ENCODE measurements around the gene ZHX3.
"Not testable (repeated sequence)": the region's sequence is repeated elsewhere in the genome, so short reads cannot be mapped to it uniquely, and the experiment has no call there.

ZHX3 gene

DNA sequence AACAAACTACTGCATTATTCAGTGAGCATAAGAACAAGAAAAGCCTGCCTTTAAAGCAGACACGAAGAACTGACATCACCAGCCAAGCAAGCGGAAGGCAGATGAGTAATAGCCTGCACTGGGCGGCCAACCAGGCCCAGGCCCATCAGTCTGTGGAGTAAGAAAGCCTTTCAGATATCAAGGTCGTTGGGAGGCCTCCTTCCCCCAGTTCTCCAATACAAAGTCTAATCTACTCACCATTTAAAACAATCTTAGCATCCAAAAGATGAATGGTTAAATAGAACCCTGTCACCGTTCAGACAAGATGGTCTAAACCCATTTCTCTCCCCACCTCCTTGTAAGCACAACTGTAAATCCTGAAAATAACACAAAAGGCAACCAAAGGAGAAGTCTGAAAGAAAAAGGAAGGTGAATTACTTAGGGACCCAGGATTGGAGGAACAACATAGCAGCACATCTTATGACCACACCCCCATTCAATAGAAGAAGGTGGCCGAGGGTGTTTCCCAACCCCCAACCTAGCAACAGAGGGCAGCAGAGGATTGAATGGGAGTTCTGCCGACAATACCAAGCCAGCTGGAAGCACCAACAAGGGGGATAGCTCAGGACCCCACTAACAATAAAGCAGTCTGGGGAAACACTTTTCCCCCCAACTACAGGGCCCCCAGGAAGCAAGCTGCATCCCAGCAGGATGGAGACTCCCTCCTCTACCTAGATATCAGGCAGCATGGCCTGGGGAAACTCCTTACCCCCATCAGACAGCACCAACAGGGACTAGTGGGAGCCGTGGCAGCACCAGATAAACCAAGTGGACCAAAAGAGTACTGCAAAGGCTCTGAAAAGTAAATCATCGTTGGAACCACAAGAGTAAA is 67.9 kb downstream of the ZHX3 start:
- no peak for DNase-seq

- DNase-seq, result no peak
These were observed 69.0 kb downstream of the ZHX3 start for GRCh38 chr20:41248368-41249024.

GRCh38 chr20:41247523-41248367 is 69.8 kb downstream of the ZHX3 start:
- DNase-seq, result no peak

DNA sequence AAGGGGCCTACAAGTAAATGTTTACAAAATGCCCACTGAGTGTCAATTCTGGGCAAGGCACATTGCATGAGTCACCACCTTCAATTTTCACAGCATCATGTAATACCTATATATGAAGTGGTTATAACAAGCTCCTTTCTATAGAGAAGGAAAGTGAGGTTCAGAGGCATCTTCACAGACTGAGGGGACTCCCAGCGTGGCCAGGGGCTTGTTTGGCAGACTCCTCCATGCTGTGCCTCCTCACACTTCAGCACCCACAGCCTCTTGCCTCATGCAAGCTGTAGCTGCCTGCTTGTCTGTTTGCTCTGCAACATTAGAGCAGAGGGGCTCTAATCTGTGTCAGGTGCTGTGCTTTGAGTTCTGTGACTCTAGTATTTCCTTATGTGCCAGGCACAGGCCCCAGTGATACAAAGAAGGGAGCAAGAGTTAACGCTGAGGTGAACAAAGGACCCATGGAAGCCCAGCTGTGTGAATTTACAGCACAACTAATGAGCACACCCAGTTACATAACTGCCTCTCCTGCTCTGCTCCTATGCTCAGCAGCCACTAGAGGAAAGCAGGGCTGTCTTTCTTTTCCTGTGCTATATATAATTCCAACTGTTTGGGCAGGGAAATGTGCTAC is 72.3 kb downstream of the ZHX3 start:
- no peak for DNase-seq

GRCh38 chr20:41242807-41243206 is 74.7 kb downstream of the ZHX3 start:
- DNase-seq, result no peak

GRCh38 chr20:41242352-41242751 is 75.2 kb downstream of the ZHX3 start:
- no peak for DNase-seq

DNA sequence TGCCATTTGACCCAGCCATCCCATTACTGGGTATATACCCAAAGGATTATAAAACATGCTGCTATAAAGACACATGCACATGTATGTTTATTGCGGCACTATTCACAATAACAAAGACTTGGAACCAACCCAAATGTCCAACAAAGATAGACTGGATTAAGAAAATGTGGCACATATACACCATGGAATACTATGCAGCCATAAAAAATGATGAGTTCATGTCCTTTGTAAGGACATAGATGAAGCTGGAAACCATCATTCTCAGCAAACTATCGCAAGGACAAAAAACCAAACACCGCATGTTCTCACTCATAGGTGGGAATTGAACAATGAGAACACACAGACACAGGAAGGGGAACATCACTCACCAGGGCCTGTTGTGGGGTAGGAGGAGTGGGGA is 80.3 kb downstream of the ZHX3 start:
- not testable (repeated sequence) for DNase-seq

DNA sequence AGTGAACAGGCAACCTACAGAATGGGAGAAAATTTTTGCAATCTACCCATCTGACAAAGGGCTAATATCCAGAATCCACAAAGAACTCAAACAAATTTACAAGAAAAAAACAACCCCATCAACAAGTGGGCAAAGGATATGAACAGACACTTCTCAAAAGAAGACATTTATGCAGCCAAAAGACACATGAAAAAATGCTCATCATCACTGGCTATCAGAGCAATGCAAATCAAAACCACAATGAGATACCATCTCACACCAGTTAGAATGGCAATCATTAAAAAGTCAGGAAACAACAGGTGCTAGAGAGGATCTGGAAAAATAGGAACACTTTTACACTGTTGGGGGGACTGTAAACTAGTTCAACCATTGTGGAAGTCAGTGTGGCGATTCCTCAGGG is 80.7 kb downstream of the ZHX3 start:
- not testable (repeated sequence) for DNase-seq

DNA sequence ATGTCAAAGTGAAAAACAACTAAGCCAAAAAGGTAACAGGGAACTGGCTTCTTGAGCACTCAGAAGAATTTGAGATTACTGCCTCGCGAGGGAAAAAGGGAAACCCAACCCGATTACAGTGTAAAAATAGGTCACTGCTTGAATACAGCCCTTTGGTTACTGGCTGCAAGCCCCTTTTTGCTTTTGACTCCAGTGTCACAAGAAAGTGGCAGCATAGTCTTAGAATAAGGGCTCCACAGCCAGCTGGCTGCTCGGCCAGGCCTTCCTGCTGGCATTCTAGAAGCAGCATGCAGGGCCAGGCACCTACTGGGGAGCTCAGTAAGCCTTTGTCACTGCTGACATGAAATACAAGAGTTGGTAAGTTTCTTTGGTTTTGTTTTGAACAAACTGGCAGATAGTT is 83.0 kb downstream of the ZHX3 start:
- no peak for DNase-seq

GRCh38 chr20:41234041-41234440 is 83.5 kb downstream of the ZHX3 start:
- no peak for DNase-seq

GRCh38 chr20:41232973-41233926 is 84.3 kb downstream of the ZHX3 start:
- DNase-seq, result no peak

DNA sequence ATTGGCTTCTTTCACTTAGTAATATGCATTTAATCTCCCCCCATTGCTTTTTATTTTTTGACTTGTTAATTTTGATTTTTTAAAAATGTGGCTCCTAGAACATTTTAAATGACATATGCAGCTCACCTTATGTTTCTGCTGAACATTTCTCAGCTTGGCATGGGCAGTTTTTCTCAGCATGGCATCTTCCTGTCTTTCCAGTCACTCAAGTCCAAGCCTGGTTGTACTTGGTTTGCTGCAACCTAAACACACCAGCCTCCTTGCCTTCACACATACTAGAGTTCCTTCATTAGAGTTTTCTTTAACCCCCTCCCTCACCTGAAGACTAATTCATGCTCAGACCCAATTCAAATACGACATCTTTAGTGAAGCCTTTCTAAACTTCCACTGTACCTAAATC is 86.4 kb downstream of the ZHX3 start:
- no peak for DNase-seq

- DNase-seq, result no peak
These were observed 87.4 kb downstream of the ZHX3 start for GRCh38 chr20:41230136-41230535.

- DNase-seq, result no peak
These were observed 88.3 kb downstream of the ZHX3 start for GRCh38 chr20:41229259-41229658.

GRCh38 chr20:41228858-41229257 is 88.7 kb downstream of the ZHX3 start:
- no peak for DNase-seq

DNA sequence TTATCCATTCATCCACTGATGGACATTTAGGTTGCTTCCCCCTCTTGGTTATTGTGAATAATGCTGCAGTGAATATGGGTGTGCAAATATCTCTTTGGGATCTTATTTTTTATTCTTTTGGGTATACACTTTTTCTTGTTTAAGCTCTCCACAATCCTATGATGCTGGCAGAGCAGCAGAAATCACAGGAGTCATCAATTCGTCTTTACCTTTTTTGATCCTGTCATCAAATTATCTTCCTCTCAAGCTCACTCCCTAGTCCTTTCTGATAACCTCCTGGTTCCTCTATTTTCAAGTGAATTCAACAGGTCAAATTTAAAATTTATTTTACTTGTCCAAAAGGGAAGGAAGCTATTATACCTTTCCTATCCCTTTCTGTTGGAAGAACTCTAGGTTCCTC is 91.1 kb downstream of the ZHX3 start:
- no peak for DNase-seq

DNA sequence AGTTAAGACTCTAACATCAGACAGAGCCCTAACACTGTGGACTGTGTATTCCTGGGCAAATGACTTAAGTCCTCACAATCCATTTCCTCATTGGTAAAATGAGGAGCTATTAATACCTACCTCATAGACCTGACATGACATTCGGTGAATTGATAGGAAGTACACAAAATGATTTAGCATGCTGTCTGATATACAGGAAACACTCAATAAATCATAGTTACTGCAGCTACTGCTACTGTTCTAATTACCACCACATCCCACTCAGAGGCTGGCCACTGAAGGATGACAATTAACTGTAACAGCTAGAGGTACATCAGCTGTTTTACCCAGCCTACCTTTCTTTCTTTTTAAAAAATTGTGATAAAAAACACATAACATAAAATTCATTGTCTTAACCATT is 92.4 kb downstream of the ZHX3 start:
- no peak for DNase-seq

DNA sequence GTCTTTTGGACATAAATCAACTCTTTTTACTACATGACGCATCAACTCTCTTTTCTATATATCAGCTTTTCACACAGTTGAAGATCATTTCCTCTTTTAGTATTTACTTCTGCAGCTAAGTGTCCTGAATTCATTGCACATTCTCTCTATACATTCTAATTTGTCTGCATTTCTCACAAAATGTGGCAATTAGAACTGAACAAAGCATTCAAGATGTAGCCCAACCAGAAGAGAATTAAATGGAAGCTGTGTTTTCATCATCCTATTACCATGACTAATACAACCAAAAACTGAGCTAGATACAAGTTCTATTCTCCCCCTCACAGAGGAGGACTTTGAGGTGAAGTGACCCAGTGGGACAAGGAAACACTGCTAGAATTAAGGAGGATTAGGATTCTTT is 93.2 kb downstream of the ZHX3 start:
- DNase-seq, result no peak

GRCh38 chr20:41223112-41223511 is 94.4 kb downstream of the ZHX3 start:
- no peak for DNase-seq

- no peak for DNase-seq
These were observed 94.8 kb downstream of the ZHX3 start for GRCh38 chr20:41222703-41223102.

- no peak for DNase-seq
These were observed 95.2 kb downstream of the ZHX3 start for GRCh38 chr20:41222296-41222695.
